CD4-positive, alpha-beta T cell treated with Interleukin-6 at 100 ng/mL for 8 hours (primary cell): ENCODE measurements around the gene KNSTRN.

Source experiments
- DNase-seq: peaks from one replicate; pipeline ENCODE4 v3.0.0-alpha.2; 2020; ENCODE audit warnings: mixed read lengths, low spot score

The KNSTRN gene

DNA sequence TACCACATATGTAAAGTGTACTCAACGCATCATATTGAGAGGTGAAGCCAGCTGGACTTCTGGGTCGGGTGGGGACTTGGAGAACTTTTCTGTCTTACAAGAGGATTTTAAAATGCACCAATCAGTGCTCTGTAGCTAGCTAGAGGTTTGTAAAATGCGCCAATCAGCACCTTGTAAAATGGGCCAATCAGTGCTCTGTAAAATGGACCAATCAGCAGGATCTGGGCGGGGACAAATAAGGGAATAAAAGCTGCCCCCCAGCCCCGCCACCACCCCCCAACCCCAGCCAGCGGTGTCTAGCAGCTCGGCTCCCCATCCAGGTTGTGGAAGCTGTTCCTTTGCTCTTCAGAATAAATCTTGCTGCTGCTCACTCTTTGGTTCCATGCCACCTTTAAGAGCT, 16.8 kb downstream of the KNSTRN start:
- DNase-seq: no peak

DNA sequence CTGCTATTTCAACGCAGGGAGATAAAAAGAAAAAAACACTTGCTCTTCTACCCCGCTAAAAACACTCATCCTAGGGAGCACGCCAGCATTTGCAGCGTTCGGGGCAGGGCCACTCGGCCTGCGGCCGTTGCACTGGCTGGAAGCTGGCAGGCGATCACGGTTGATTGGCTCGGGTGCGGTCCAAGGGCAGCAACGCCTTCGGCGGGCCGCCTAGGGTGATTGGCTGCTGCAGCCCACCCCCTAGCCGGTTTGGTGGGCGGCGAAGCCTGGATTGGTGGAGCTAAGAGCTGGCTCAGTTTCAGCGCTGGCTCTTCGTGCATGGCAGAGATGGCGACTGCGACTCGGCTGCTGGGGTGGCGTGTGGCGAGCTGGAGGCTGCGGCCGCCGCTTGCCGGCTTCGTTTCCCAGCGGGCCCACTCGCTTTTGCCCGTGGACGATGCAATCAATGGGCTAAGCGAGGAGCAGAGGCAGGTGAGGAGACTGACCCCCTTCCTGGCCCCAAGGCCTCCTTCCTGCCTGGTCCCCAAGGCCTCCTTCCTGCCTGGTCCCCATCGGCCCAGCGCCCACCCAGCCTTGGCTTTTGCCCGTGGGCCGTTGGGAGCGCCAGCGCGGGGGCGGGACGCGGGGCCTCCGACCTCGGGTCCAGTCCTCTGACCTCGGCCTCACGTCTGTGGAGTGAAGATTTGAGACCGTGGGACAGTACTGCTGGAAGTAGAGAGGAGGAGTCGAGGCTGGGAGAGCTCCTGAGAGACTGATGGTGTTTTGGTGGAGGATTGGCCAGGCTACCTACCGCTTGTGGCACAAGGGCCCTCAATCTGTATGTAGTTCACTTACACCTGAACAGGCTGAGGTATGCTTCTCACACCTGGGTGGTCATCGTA, 23.2 kb downstream of the KNSTRN start, which contains the start of gene IVD:
Gene IVD (plus strand): TSS at position 295 of the 881 bp plus-strand sequence. CDS start 33 bp downstream, at position 328.
- peak; percentile 83 for DNase-seq

DNA sequence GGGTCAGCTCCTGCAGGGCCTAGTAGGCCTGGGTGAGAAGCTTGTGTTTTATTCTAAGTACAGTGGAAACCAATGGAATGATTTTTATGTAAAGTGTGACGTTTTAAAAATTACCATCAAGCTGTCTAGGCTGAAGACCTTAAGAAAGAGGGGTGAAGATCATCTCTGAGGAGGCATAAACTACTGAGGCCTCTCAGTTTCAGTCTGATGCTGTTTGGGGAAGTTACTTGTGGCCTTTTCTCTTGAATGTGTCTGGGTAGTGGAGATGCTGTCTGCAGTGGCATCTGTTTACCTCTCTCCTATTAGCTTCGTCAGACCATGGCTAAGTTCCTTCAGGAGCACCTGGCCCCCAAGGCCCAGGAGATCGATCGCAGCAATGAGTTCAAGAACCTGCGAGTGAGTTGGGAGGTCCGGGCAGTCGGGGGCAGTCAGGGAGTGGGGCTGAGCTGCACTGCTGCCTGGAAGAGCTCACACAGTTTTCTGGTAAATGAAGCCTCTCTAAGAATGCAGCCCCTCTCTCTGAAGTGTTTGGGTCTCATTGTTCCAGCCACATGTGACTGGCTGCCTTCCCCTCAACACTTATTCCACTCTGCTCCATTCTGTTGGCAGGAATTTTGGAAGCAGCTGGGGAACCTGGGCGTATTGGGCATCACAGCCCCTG, 24.9 kb downstream of the KNSTRN start:
- no peak for DNase-seq

DNA sequence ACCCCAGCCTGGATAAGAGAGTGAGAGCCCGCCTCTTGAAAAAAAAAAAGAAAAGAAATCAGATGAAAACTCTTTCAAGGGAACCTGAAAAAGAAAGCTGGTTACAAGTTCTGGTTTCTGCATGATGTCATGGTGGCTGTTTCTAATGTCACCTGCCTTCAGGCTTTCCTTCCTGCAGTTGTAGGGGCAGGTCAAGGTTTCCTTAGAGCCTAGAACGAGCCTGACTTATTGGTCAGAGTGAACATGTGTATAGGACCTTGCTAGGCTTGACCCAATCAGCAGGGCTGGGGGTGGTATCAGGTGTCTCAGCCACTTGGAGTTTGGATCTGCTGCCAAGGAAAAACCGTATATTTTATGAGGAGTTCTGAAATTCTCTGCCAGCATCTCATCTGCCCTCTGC, 26.8 kb downstream of the KNSTRN start:
- DNase-seq: no peak

DNA sequence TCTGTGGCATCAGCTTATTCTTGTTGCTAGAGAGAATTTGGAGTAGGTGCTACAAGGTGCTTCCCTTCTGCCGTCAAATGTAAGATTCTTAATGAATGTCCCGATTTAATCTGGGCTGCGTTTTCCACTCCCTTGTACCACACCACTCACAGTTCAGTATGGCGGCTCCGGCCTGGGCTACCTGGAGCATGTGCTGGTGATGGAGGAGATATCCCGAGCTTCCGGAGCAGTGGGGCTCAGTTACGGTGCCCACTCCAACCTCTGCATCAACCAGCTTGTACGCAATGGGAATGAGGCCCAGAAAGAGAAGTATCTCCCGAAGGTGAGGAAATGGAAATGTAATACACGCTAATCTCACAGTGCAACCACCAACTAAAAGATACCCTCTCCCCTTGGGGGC, 28.0 kb downstream of the KNSTRN start:
- DNase-seq: no peak

DNA sequence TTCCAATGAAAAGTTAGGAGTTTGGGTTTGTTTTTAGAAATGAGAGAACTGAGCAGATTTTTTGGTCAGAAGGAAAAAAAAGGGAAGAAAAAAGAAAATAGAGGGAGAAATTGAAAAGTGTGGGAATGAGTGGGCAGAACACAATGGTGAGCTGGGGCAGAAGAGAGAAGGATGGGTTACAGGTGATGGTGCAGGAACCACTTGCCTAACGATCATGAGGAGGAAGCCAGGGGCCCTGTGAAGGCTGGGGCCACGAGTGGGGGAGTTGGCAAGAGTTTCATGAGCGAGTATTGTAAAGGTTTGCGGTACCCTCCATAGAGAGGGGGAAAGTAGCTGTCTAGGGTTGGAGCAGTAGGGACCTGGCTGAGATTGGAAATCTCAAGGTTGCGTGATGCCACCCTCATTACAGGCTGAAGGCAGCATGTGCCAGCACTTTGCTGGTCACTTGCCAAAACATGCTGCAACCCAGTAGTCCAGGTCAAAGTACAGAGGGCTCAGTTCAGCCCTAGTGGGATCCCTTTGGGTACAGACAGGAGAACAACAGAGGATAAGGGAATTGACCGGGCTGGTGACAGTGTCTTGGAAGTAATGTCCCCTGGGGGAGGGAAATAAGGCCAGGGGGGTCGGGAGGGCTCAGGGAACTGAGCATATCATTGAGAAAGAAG, 29.7 kb downstream of the KNSTRN start:
- no peak for DNase-seq

DNA sequence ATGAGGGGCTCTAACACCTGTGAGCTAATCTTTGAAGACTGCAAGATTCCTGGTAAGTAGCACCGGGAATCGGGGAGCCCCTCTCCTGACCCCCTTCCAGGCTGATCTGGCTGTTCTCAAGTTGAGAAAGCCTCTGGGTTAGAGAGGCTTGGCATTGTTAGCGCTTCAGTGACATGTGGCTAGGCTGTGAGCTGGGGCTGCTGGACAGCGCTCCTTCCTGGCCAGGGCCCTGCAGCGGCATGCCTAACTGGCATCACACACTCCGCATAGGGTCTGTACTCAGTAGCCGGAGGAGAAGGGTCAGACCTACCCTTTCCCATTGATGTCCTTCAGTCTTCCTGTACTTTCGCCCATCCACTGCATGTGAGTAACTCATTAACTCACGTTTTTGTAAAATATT, 30.5 kb downstream of the KNSTRN start:
- DNase-seq: no peak

DNA sequence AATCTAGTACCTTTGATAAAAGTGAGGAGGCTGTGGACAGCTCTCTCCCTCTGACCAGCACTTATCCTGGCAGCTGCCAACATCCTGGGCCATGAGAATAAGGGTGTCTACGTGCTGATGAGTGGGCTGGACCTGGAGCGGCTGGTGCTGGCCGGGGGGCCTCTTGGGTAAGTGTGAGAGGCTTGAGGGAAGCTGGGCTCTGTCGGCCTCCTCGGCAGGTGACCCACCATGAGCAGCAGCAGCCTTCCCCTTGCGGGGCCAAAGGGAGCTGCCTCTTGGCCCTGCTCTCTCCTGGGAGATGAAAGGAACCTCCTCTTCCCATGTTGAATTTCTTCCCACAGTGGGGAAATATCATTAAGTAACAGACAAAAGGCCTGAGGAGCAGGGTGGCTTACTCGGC, 32.3 kb downstream of the KNSTRN start:
- DNase-seq: no peak

DNA sequence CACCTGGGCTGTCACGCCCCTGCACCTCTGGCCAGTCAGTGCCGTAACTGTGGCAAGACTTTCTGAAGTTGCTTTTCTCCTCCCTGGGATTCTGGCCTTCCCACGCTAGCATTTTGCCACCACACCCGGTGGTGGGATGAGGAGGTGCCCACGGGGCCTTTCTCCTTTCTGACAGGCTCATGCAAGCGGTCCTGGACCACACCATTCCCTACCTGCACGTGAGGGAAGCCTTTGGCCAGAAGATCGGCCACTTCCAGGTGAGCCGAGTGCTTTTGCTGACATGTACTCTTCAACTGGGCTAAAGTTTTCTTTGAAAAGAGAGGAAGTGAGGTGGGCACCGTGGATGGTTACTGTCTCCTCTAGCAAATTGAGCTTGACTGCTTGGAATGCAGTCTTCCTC, 32.7 kb downstream of the KNSTRN start:
- no peak for DNase-seq

DNA sequence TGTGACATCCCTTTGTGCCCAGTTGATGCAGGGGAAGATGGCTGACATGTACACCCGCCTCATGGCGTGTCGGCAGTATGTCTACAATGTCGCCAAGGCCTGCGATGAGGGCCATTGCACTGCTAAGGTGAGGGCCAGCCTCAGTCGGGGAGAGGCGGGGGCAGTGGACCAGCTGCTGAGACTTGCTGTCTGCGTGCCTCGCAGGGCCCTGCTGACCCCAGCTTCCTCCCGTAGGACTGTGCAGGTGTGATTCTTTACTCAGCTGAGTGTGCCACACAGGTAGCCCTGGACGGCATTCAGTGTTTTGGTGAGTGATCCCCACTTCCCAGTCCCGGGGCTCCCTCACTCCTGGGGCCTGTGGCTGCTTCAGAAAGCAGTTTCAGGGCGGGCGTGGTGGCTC, 33.5 kb downstream of the KNSTRN start:
- no peak for DNase-seq

DNA sequence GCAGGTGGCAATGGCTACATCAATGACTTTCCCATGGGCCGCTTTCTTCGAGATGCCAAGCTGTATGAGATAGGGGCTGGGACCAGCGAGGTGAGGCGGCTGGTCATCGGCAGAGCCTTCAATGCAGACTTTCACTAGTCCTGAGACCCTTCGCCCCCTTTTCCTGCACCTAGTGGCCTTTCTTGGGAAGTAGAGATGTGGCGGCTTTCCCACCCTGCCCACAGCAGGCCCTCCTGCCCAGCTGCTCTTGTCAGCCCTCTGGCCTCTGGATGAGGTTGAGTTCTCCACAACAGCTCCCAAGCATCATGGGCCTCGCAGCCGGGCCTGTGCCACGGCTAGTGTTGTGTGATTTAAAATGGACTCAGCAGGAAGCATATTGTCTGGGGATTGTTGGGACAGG, 35.6 kb downstream of the KNSTRN start:
- no peak for DNase-seq

DNA sequence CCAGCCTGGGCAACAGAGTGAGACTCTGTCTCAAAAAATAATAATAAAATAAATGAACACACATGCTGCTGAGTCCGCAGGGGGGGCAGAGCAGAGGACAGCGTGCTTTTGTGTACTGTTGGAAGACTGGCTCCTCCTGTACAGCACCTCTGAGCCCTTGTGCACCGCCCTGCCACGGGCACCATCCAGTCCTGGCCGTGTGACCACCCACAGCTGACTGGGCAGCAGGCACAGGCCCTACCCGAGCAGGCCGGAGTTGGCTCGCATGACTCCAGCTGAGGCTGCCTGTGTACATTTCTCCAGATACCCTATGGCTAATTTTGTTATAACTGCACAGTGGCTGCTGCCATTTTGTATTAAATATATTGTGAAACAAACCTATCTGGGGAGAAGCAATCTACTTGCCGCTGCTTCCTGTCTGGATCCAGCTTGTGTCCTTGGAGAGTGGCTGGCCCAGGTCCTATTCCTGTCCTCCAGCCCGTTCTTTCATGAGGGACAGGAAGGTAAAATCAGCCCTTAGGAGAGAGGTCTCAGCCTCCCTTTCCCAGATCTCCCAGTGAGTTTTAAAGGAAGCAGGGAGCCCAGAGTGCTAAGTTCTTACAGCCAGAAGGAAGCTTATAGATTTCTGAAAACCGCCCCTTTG, 37.7 kb downstream of the KNSTRN start:
- DNase-seq: no peak

DNA sequence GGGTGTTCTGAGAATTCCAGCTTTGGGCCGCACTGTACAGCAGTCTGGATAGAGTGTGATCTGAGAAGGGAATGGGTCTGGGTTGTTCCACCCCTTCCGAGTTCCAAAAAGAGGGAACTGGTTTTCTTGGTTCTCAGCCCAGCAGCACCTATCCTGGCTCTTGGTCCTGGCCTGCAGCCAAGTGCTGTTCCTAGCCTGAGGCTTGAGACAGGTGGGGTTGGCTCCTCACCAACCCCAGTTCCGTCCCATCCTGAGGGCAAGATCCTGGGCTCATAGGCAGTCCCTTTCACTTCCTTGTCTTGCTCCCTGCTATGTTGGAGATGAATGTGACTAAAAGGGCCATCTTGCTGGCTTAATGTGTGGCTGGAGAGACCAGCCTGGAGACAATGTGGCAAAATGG, 38.3 kb downstream of the KNSTRN start:
- DNase-seq: no peak

DNA sequence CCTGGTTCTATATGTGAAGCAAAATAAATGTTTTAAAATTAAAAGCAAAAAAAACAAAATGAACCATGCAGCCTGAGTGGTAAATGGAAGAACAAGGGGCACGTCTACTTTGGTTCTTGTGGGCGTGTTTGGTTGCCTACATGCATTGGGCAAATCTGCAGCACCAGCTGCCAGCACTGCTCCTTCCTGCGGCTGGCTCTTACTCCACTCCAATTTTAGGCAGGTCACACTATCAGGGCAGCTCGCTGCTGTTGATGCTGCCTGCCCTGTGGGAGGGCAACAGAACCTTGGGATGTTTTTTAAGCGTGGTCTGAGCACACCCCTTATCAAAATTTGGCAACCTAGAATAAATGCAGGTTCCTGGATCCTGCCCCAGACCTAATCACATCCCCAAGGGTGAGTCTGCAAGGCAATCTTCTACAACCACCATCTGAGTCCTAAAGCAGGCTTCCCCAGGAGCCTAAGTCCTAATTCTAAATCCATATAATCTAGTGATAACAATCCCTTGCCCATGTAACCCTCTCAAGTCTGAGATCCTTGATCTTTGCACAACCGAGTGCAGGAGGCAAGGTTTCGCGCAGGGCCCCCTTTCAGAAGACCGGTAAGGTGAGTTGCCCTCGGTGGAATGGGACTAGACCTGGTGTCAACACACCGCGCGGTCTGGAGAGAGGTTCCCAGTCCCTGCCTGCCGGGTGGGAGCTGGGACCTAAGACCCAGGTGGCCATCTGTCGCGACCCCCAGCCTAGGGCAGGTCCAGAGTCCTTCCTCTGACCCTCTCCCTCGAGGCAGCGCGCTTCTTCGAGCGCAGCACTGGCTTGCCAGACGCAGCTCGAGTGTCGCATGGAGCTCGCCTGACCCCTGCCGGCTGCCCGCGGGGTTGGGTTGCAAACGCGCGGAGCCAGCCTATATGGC, 39.0 kb downstream of the KNSTRN start:
- peak; percentile 70 for DNase-seq

DNA sequence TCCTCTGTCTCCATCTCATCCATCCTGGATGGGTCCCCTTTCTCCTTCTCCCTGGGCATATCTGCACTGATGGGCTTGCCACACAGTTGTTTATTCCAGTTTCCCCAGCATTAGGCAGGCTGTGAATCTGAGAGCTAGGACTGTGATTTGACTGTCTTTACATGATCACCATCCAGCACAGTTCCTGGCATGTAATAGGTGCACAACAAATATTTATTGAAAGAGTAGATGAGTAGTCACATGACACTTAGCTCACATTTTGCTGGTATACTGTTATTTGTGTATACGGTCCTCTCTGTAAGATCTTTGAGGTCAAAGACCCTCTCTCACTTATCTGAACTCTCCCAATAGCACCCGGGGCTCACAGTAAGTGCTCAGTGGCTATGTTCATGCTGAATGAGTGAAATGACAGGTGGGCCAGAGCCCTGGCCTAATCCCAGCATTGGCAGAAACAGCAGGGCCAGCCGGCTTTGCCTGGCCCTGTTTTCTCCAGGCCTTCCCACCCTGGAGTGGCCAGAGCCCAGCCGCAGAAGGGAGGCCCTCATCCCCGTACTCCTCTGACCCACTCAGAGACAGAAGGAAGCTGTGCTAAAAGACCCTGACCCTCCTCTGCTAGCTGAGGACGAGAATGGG, 42.1 kb downstream of the KNSTRN start:
- no peak for DNase-seq

DNA sequence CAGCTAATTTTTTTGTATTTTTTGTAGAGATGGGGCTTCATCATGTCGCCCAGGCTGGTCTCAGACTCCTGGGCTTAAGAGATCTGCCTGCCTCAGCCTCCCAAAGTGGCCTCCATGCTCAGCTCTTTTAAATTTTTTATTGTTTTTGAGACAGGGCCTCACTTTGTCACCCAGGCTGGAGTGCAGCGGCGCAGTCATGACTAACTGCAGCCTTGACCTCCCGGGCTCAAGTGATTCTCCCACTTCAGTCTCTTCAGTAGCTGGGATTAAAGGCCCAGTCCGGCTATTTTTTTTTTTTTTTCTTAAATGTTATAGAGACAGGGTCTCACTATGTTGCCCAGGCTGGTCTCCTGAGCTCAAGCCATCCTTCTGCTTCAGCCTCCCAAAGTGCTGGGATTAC, 43.2 kb downstream of the KNSTRN start:
- DNase-seq: no peak

DNA sequence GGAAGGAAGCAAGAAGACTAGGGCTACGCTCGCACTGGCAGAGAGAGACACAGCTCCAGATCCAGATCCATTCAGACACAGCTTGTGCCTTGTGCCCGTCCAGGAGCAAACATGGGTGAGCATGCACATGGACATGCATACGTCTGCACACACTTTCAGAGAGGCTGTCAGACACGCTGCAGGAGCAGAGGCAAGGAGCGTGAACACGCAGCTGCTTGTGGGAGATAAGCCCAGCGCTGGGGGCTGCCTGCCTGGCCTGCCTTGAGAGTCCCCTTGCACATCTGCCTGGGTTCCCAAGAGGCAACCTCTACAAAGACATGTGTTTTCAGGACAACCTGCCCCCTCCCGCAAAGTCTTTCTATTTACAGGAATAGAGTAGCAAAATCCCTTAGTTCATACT, 44.7 kb downstream of the KNSTRN start:
- DNase-seq: no peak

DNA sequence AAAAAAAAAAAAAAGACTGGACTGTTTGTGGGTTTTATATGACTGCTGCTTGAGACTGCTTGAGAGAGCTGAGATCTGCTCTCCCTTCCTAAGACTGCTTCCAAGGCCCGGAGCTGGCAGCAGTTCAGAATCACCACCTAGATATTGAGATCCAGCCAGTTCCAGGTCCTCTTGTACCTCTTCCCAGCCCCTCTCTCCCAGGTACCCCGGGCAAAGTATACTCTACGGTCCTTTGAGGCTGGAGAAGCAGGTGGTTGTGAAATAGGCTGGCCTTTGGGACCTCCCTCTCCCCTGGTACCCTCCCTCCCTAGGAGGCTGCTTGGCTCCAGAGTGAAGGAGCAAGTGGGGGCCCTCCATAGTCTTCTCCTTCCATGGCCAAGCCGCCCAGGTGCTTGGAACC, 45.7 kb downstream of the KNSTRN start:
- DNase-seq: no peak

DNA sequence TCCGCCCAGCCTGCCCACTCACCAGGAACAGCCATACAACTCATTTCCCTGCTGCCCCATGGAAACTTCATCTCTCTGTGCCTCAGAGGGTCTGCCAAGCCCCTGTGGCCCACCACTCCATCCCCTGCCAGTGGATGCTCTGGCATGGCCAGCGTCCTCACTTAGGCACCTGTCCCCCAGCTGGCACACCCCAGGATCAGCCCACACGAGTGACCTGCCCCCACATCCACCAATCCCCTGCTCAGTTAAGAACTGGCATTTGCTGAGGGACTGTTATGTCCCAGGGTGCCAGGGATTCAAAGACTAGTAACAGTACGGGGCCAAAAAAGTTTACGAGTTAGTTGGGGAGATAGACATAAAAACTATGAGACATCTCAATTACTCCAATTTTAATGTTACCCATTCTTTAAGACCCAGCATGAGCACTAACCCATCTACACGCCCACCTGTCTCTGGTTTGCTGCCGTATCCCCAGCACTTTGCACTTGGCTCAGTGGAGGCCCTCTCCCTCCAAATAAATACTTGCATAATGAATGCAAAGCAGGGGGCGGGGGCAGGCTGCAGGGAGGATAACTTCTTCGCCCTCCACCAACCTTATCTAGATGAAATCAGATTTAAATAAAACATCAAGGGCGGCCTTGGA, 46.7 kb downstream of the KNSTRN start:
- no peak for DNase-seq

DNA sequence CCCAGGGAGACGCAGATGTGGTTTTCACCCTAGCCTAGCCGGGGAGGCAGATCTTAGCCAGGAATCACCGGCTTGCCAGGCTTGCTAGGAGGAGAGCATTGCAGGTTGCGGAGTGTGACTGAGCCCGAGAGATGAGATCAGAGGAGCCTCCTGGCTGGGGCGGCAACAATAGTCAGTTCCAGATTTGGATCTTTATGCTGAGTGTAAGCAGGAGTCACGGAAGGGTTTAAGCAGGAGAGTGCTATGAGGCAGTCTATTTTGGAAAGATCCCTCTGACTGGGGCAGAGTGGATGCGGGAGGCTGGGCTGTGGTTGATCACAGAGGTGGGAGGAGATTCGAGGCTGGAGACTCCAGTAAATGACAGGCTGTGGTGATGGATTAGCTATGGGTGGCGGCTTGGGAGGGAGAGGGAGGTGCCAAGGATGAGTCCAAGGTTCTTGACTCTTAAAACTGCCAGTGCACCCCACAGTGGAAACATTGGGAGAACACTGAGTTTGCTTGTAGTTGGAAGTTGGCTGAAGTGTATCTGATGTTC, 47.8 kb downstream of the KNSTRN start:
- DNase-seq: no peak
